Heart left ventricle (tissue), 16 donors: ENCODE results near the gene MGAT5. TPM values are rescaled to one million over a fixed set of nuclear protein-coding genes. Genes with fewer than 3 reads are reported as not detected.
A peak's percentile ranks its signal among the peaks of the same experiment; 100 is the strongest.

Source experiments
- ATAC-seq, 4 donors: fragments of 200-7000 bp; cut with Tn5 transposase; one replicate each; pipeline ENCODE4 v1.9.1; 2020 to 2022; ENCODE audit warnings: moderate library complexity in 4 of 4, mild to moderate bottlenecking in 3 of 4, moderate number of reproducible peaks in 1 of 4
- DNase-seq, 5 donors: peaks; one replicate each; pipeline ENCODE4 v3.0.0-alpha.2; 2020
- H3K27ac ChIP-seq, 12 donors: fragments of 200-600 bp; sonication (generic) in 4 of 12; one replicate each; pipeline versions ENCODE4 v1.5.0 to v1.8.0; 2016 to 2022; ENCODE audit warnings: mild to moderate bottlenecking in 2 of 12
- H3K27me3 ChIP-seq, 9 donors: fragments of 200-600 bp; sonication (generic) in 2 of 9; one replicate each; pipeline versions ENCODE4 v1.5.1 to v1.8.0; 2016 to 2022; ENCODE audit warnings: mild to moderate bottlenecking in 3 of 9
- H3K36me3 ChIP-seq, 9 donors: fragments of 200-600 bp; sonication (generic) in 2 of 9; one replicate each; pipeline versions ENCODE4 v1.5.0 to v1.8.0; 2018 to 2022; ENCODE audit warnings: mild to moderate bottlenecking in 2 of 9
- H3K4me1 ChIP-seq, 12 donors: fragments of 200-600 bp; sonication (generic) in 4 of 12; one replicate each; pipeline versions ENCODE4 v1.5.0 to v1.8.0; 2016 to 2022; ENCODE audit warnings: mild to moderate bottlenecking in 3 of 12
- H3K4me3 ChIP-seq, 12 donors: fragments of 200-600 bp; sonication (generic) in 4 of 12; one replicate each; pipeline versions ENCODE4 v1.5.0 to v1.8.0; 2017 to 2022; ENCODE audit warnings: mild to moderate bottlenecking in 9 of 12, moderate library complexity in 4 of 12
- H3K9me3 ChIP-seq, 12 donors: fragments of 200-600 bp; sonication (generic) in 4 of 12; one replicate each; pipeline versions ENCODE4 v1.5.0 to v1.8.0; 2016 to 2022; ENCODE audit warnings: mild to moderate bottlenecking in 1 of 12
- POLR2A ChIP-seq, 2 donors: fragments of 450-650 bp; IDR thresholded peaks; one replicate each; pipeline ENCODE4 v1.6.1; 2017; ENCODE audit warnings: antibody characterized with exemption in 2 of 2, mild to moderate bottlenecking in 2 of 2, moderate library complexity in 2 of 2
- WGBS, 4 donors: extraction: QIAGEN DNeasy Blood & Tissue Kit in 2 of 4; methylation state at CpG; one replicate each; pipeline versions ENCODE4 v1.1.5 to v1.1.7; 2013 to 2018; 5-methylcytosine and 5-hydroxymethylcytosine counted together
- intact Hi-C, 10 donors: fragments of 100-400 bp; cut with DNase I; formaldehyde crosslinking; loops; one replicate each; pipeline versions ENCODE4 v1.11.1 to v1.14.2; 2022
- polyA plus RNA-seq, 2 donors: library from polyadenylated mRNA; stranded (reverse); fragments of 200-250 nt; gene quantifications; one replicate each; pipeline ENCODE4 v1.2.3, GENCODE V29; 2013
- total RNA-seq, 9 donors: library from RNA; depleted of rRNA in 2 of 9; stranded (reverse); fragments of >200 nt in 2 of 9; fragmentation: NEBNext Ultra II Directional in 3 of 9; extraction: Animal tissue kit (Norgen Biotek cat#: 25700) in 3 of 9; gene quantifications; one replicate each; pipeline versions ENCODE4 v1.1.0 to v1.2.4, GENCODE V29; 2016 to 2023
- TF ChIP-seq, protein P1 (sequence below), 12 donors: fragments of 200-600 bp; sonication (generic) in 4 of 12; IDR thresholded peaks; one replicate each; pipeline versions ENCODE4 v1.5.0 to v1.8.0; 2018 to 2022; ENCODE audit warnings: antibody characterized with exemption in 12 of 12, mild to moderate bottlenecking in 5 of 12
- donor health status: ischemic (EF 13 %, LVEDD 7.1; RV severe dilation, severe dysfunction).
- donor health status: healthy with polysubstance abuse.
- donor health status: DM: no; HTN: yes; CAD: no.
- donor health status: DM: no; HTN: no; CAD: no.
- donor health status: ischemic (EF 25% LVEDD 6.9; RV normal size, moderate dysfunction).
- donor health status: ischemic (EF 25% LVEDD 5.7; RV mildly dilated, moderate dysfunction).
- donor health status: healthy.
- donor health status: DM: yes; HTN: yes; CAD: no.
- donor health status: ischemic (EF 35%, LVEDD 5.7; RV mildly dilated, moderate dysfunction).
- donor health status: nonischemic (EF 11% LVEDD 7.7; RV severe dilation, severe dysfunction).
- donor health status: DM: yes; HTN: yes; CAD: no.
- donor health status: PGD.
- donor health status: ischemic (EF 29% LVEDD 5.4; RV normal size, mild dysfunction).
- donor health status: nonischemic (EF 23%, LVEDD 6.1; RV moderate dilation, normal function).

MGAT5 gene
- total and polyA plus RNA-seq, 11 donors, result 9.7 to 116 (median 79.3) TPM

- H3K27ac ChIP-seq, result peak overlapping the region in 1 of 12 donors; percentile 30
- DNase-seq, result no peak
- WGBS, 4 donors, result 91 to 97% (median 95%) methylated on average over 7 of the region's 7 CpGs
Measured at GRCh38 chr2:134397146-134397896, 143.4 kb downstream of the MGAT5 start.

GRCh38 chr2:134398300-134398699, 144.4 kb downstream of the MGAT5 start:
- no peaks in the 10 kb centered on the region for H3K9me3 ChIP-seq
- no peaks in the 10 kb centered on the region for H3K27me3 ChIP-seq
- no peak overlapping the region for H3K4me3 ChIP-seq
- intact Hi-C loops, result no loop called here
- DNase-seq (no peak), ATAC-seq (no peak)
- 81 to 95% (median 92%) methylated on average over 6 of the region's 6 CpGs for WGBS, 4 donors
- H3K36me3 ChIP-seq, result peaks cover 0 to 6% (median under 1%) of the 10 kb centered on the region in 9 donors
- peaks cover 7 to 53% (median 35%) of the 10 kb centered on the region in 12 donors for H3K4me1 ChIP-seq
- H3K27ac ChIP-seq, result no peak overlapping the region
- no peak for TF ChIP-seq POLR2A (IDR thresholded peaks at IDR 0.05)
- TF ChIP-seq, protein P1, sequence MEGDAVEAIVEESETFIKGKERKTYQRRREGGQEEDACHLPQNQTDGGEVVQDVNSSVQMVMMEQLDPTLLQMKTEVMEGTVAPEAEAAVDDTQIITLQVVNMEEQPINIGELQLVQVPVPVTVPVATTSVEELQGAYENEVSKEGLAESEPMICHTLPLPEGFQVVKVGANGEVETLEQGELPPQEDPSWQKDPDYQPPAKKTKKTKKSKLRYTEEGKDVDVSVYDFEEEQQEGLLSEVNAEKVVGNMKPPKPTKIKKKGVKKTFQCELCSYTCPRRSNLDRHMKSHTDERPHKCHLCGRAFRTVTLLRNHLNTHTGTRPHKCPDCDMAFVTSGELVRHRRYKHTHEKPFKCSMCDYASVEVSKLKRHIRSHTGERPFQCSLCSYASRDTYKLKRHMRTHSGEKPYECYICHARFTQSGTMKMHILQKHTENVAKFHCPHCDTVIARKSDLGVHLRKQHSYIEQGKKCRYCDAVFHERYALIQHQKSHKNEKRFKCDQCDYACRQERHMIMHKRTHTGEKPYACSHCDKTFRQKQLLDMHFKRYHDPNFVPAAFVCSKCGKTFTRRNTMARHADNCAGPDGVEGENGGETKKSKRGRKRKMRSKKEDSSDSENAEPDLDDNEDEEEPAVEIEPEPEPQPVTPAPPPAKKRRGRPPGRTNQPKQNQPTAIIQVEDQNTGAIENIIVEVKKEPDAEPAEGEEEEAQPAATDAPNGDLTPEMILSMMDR (IDR thresholded peaks at IDR 0.05), result no peak

More at GRCh38 chr2:134397146-134397896, 143.4 kb downstream of the MGAT5 start:
- TF ChIP-seq, protein P1 (IDR thresholded peaks at IDR 0.05), result no peak
- TF ChIP-seq POLR2A (IDR thresholded peaks at IDR 0.05), result no peak
- intact Hi-C loops, result no loop called here
- Histone ChIP-seq H3K4me3 (no peak overlapping the region), H3K9me3 (no peaks in the 10 kb centered on the region), H3K36me3 (no peaks in the 10 kb centered on the region), H3K4me1 (peaks cover 7 to 51% (median 34%) of the 10 kb centered on the region in 12 donors), H3K27me3 (no peaks in the 10 kb centered on the region)
- ATAC-seq, result no peak

DNA sequence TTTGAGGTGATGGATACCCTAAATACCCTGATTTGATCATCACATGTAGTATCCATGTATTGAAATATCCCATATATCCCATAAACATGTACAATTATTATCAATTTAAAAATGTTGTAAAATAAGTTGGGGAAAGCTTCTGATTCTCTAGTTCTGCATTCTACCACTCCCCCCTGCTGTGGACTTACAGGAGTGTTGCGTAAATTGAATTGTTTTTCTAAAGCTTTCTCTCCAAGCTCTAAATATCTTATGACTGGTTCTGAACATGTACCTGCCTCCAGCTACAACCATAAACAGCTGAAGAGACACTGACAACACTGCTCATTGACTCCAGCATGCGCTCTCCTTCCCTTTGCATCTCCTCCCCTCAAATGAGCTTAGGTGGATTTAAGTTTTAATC, 145.2 kb downstream of the MGAT5 start:
- ATAC-seq, result no peak
- no peak for TF ChIP-seq POLR2A (IDR thresholded peaks at IDR 0.05)
- TF ChIP-seq, protein P1 (IDR thresholded peaks at IDR 0.05), result no peak
- intact Hi-C loops, result no loop called here
- Histone ChIP-seq H3K4me1 (peaks cover 7 to 47% (median 34%) of the 10 kb centered on the region in 12 donors), H3K27ac (no peak overlapping the region), H3K4me3 (no peak overlapping the region), H3K27me3 (no peaks in the 10 kb centered on the region), H3K9me3 (no peaks in the 10 kb centered on the region), H3K36me3 (peaks cover 0 to 14% (median 9%) of the 10 kb centered on the region in 9 donors)
- 97 to 99% (median 98%) methylated on average over 2 of the region's 2 CpGs for WGBS, 4 donors
- no peak for DNase-seq

- TF ChIP-seq, protein P1 (IDR thresholded peaks at IDR 0.05), result no peak
- TF ChIP-seq POLR2A (IDR thresholded peaks at IDR 0.05), result no peak
- Histone ChIP-seq H3K4me3 (no peak overlapping the region), H3K27ac (peak overlapping the region in 11 of 12 donors; percentile 50 to 83 (median 74)), H3K27me3 (no peaks in the 10 kb centered on the region), H3K4me1 (peaks cover 7 to 58% (median 33%) of the 10 kb centered on the region in 12 donors), H3K9me3 (no peaks in the 10 kb centered on the region), H3K36me3 (peaks cover 0 to 23% (median 14%) of the 10 kb centered on the region in 9 donors)
- ATAC-seq (peak; percentile 70 to 87 (median 82)), DNase-seq (peak; percentile 72 to 90 (median 80))
- intact Hi-C loops, result loop anchor here in 7 of 10 donors (5.0 to 10.0 kb wide), 4 partner anchors 99 to 156 kb away; no protein-coding TSS in a partner anchor
- WGBS, 4 donors, result 4 to 11% (median 8%) methylated on average over 5 of the region's 5 CpGs
Measured at GRCh38 chr2:134401081-134401497, 147.2 kb downstream of the MGAT5 start.
